Measurements from ENCODE around the gene ZNF831. TPM values are rescaled to one million over a fixed set of nuclear protein-coding genes. Genes with fewer than 3 reads are reported as not detected.

Gene ZNF831
- polyA plus RNA-seq, 1 of the 3 experiments (the other 2 are of a cell fraction), result not detected

DNA sequence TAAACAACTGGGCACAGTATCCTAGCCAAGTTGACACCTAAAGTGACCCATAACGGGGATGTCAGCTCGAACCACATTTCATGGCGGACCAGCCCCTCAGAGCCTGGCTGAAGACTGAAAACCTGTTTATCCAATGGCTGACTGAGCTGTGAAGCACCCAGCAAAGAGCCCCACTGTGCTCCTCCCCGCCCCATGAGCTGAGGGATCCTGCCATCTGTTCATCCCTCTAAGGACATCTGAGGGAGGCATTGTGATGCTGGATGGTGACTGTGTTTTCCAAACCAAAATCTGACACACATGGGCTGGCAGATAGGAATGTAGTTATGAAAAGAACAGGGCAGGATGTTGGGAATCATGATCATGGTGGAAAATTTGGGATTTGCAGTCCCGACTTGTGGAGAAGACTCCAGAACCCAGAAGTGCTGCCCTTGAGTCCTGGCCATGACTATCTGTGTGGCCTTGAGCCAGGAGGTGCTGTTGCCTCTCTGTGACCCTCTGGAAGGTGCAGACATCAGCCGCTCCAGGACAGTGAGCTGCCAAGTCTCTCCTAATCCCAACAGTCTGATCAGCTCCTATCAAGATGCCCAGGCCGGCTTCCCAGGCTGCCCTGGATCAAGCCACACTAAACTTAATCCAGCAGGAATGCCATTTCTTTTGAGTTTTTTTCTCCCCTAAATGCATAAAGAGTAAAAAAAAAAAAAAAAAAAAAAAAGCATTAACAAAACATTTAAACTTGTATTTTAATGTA is 142.5 kb downstream of the ZNF831 start:
- CTCF ChIA-PET, result interaction anchor here (0.6 to 1.4 kb wide), 4 partner anchors 21 to 149 kb away, joined by 3 to 5 read pairs (median 4); no protein-coding TSS in a partner anchor
- Histone ChIP-seq H3F3A (replicated peaks; ENCODE audit: insufficient read depth) (no peaks in the 10 kb centered on the region), H3K9ac (no peak overlapping the region), H4K20me1 (ENCODE audit: insufficient read depth) (no peaks in the 10 kb centered on the region), H3K36me3 (replicated peaks in 1 of 2; ENCODE audit: control insufficient read depth in 1 of 2, insufficient read depth in 2 of 2, low read length in 1 of 2) (no peaks in the 10 kb centered on the region), H3K4me1 (ENCODE audit: control insufficient read depth in 1 of 2, insufficient read depth in 2 of 2, low read depth in 1 of 2, low read length in 1 of 2) (peaks cover 0 to 5% of the 10 kb centered on the region in 2 experiments; a peak in 1 of 4 replicates), H3K9me2 (no peaks in the 10 kb centered on the region), H3K4me3 (ENCODE audit: low read depth in 2 of 2, low read length in 1 of 2) (no peak overlapping the region), H3K27me3 (ENCODE audit: insufficient read depth) (0 out of 2 replicates have a peak, but pooled peaks cover 7% of the 10 kb centered on the region), H3K9me3 (no peaks in the 10 kb centered on the region), H3K4me2 (no peak overlapping the region), H3K27ac (ENCODE audit: low read depth in 2 of 2, low read length in 1 of 2) (no peak overlapping the region), H3K79me2 (ENCODE audit: insufficient read depth) (no peaks in the 10 kb centered on the region), H2AFZ (ENCODE audit: low read depth) (no peak overlapping the region)
- WGBS (ENCODE audit: low lambda C conversion rate), result 46% methylated on average over 4 of the region's 7 CpGs
- TF ChIP-seq MEF2A (IDR thresholded peaks at IDR 0.05; ENCODE audit: borderline replicate concordance, low read depth) (no peak), YY1 (IDR thresholded peaks at IDR 0.05; ENCODE audit: low read depth) (no peak), FOXJ3 (CRISPR knock-in tag; IDR thresholded peaks at IDR 0.05) (no peak), GATA2 (CRISPR knock-in tag; IDR thresholded peaks at IDR 0.05) (no peak), TAF1 (IDR thresholded peaks at IDR 0.05; ENCODE audit: borderline replicate concordance, low read depth, low read length) (no peak), RXRA (IDR thresholded peaks at IDR 0.05; ENCODE audit: borderline replicate concordance, low read depth) (no peak), NRF1 (IDR thresholded peaks at IDR 0.05; ENCODE audit: low read depth, low read length) (no peak), CHD2 (IDR thresholded peaks at IDR 0.05; ENCODE audit: low read length, partially characterized antibody) (no peak), RFX5 (IDR thresholded peaks at IDR 0.05; ENCODE audit: low read length) (no peak), EZH2phosphoT487 (IDR thresholded peaks at IDR 0.05; ENCODE audit: borderline replicate concordance, low read depth) (no peak), EP300 (IDR thresholded peaks at IDR 0.05; ENCODE audit: borderline replicate concordance in 1 of 2, low read depth in 1 of 2, low read length in 1 of 2) (no peak), GABPA (IDR thresholded peaks at IDR 0.05; ENCODE audit: low read depth) (no peak), ELF1 (IDR thresholded peaks at IDR 0.05) (no peak), TEAD4 (IDR thresholded peaks at IDR 0.05; ENCODE audit: borderline replicate concordance, insufficient read depth) (no peak)
- TF ChIP-seq, protein P1, sequence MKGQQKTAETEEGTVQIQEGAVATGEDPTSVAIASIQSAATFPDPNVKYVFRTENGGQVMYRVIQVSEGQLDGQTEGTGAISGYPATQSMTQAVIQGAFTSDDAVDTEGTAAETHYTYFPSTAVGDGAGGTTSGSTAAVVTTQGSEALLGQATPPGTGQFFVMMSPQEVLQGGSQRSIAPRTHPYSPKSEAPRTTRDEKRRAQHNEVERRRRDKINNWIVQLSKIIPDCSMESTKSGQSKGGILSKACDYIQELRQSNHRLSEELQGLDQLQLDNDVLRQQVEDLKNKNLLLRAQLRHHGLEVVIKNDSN (IDR thresholded peaks at IDR 0.05; ENCODE audit: borderline replicate concordance, low read depth), result no peak
- TF ChIP-seq, protein P2, sequence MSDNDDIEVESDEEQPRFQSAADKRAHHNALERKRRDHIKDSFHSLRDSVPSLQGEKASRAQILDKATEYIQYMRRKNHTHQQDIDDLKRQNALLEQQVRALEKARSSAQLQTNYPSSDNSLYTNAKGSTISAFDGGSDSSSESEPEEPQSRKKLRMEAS (IDR thresholded peaks at IDR 0.05; ENCODE audit: low read depth), result no peak
- TF ChIP-seq, protein P3, sequence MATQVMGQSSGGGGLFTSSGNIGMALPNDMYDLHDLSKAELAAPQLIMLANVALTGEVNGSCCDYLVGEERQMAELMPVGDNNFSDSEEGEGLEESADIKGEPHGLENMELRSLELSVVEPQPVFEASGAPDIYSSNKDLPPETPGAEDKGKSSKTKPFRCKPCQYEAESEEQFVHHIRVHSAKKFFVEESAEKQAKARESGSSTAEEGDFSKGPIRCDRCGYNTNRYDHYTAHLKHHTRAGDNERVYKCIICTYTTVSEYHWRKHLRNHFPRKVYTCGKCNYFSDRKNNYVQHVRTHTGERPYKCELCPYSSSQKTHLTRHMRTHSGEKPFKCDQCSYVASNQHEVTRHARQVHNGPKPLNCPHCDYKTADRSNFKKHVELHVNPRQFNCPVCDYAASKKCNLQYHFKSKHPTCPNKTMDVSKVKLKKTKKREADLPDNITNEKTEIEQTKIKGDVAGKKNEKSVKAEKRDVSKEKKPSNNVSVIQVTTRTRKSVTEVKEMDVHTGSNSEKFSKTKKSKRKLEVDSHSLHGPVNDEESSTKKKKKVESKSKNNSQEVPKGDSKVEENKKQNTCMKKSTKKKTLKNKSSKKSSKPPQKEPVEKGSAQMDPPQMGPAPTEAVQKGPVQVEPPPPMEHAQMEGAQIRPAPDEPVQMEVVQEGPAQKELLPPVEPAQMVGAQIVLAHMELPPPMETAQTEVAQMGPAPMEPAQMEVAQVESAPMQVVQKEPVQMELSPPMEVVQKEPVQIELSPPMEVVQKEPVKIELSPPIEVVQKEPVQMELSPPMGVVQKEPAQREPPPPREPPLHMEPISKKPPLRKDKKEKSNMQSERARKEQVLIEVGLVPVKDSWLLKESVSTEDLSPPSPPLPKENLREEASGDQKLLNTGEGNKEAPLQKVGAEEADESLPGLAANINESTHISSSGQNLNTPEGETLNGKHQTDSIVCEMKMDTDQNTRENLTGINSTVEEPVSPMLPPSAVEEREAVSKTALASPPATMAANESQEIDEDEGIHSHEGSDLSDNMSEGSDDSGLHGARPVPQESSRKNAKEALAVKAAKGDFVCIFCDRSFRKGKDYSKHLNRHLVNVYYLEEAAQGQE (IDR thresholded peaks at IDR 0.05; ENCODE audit: low read depth, low read length), result no peak
- TF ChIP-seq, protein P4, sequence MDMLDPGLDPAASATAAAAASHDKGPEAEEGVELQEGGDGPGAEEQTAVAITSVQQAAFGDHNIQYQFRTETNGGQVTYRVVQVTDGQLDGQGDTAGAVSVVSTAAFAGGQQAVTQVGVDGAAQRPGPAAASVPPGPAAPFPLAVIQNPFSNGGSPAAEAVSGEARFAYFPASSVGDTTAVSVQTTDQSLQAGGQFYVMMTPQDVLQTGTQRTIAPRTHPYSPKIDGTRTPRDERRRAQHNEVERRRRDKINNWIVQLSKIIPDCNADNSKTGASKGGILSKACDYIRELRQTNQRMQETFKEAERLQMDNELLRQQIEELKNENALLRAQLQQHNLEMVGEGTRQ (IDR thresholded peaks at IDR 0.05; ENCODE audit: borderline replicate concordance, low read depth, low read length), result no peak
- TF ChIP-seq, protein P5, sequence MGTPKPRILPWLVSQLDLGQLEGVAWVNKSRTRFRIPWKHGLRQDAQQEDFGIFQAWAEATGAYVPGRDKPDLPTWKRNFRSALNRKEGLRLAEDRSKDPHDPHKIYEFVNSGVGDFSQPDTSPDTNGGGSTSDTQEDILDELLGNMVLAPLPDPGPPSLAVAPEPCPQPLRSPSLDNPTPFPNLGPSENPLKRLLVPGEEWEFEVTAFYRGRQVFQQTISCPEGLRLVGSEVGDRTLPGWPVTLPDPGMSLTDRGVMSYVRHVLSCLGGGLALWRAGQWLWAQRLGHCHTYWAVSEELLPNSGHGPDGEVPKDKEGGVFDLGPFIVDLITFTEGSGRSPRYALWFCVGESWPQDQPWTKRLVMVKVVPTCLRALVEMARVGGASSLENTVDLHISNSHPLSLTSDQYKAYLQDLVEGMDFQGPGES (IDR thresholded peaks at IDR 0.05; ENCODE audit: low read depth, low read length), result no peak
- DNase-seq, result no peak
- POLR2A ChIA-PET, result no interaction called here
